OCI-LY1 (cell line): ENCODE measurements around the gene NUP93.

Experiments used
- CTCF ChIP-seq: fragments of 200-600 bp; sonication (generic), shearing (Covaris generic); IDR thresholded peaks from 2 replicates; pipeline ENCODE4 v1.5.1; 2017; ENCODE audit warnings: mild to moderate bottlenecking, antibody characterized with exemption, low read length, moderate library complexity, mixed read lengths
- EZH2 ChIP-seq: fragments of 200-600 bp; sonication (generic), shearing (Covaris generic); IDR thresholded peaks from 2 replicates; pipeline ENCODE4 v1.8.0; 2017; ENCODE audit warnings: borderline replicate concordance, mixed run types, mild to moderate bottlenecking, antibody characterized with exemption, low read length, moderate library complexity, mixed read lengths

DNA sequence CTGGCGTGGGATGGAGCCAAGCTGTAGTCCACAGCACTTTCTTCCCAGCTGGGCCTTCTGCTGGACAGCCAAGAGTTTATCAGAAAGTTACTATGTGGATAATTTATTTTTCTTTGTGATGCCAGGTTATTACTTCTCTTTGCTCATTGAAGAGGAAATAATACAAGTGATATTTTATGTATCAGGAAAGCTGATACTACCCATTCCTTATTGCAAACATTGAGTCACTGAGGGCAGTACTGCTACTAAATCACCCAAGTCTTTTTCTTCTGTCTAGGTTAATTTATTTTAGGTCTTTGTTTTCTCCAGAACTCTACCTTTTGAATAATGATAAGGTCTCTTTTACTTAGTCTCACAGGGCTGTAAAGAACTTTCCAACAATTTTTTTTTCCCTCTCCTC lies 8.3 kb downstream of the NUP93 start:
- TF ChIP-seq CTCF (no peak), EZH2 (no peak)
